Caco-2 (cell line): ENCODE results near the gene HOXA5. TPM values are rescaled to one million over a fixed set of nuclear protein-coding genes. Genes with fewer than 3 reads are reported as not detected.

Source experiments
- BruUV-seq: library from RNA; stranded (reverse); fragments of 400-500 nt; replicated peaks from 2 replicates; lab custom pipeline; 2021; lab: Mats Ljungman, UMichigan
- CTCF ChIA-PET: fragments of 300-600 bp; sonication (Branson Sonifier 250); formaldehyde crosslinking; loops from one replicate; lab custom pipeline; 2022; ENCODE audit warnings: antibody characterized with exemption; lab: Charles Lee
- POLR2A ChIA-PET: fragments of 300-600 bp; sonication (Branson Sonifier 250); formaldehyde crosslinking; loops from one replicate; lab custom pipeline; 2022; ENCODE audit warnings: antibody characterized with exemption; lab: Charles Lee
- DNase-seq, 2 experiments: peaks; one replicate each; pipeline versions ENCODE4 v3.0.0 to v3.0.0-alpha.2; 2020 to 2022
- H3K27me3 ChIP-seq: replicated peaks from 2 replicates; pipeline ENCODE4 v1.6.0; 2011; ENCODE audit warnings: low read length; ENCODE audit not compliant: control insufficient read depth, insufficient read depth
- H3K36me3 ChIP-seq: 2 replicates; pipeline ENCODE4 v1.5.1; 2011; ENCODE audit warnings: low read length; ENCODE audit not compliant: control insufficient read depth, insufficient read depth
- H3K4me1 ChIP-seq: fragments of 250-450 bp; sonication (Bioruptor Pico); 2 replicates; pipeline ENCODE4 v1.5.1; 2020; ENCODE audit warnings: mild to moderate bottlenecking
- H3K4me3 ChIP-seq: 2 replicates; pipeline ENCODE4 v1.5.1; 2011; ENCODE audit warnings: low read depth, mild to moderate bottlenecking, control low read depth, low read length
- H3K9me3 ChIP-seq: fragments of 250-450 bp; sonication (Bioruptor Pico); 2 replicates; pipeline ENCODE4 v1.5.1; 2020; ENCODE audit warnings: mild to moderate bottlenecking, moderate library complexity
- H3K27ac Mint-ChIP-seq: one replicate; pipeline ENCODE4 v1.8.0; 2022; ENCODE audit warnings: mixed read lengths; ENCODE audit not compliant: unreplicated experiment
- H3K27me3 Mint-ChIP-seq: one replicate; pipeline ENCODE4 v1.8.0; 2022; ENCODE audit warnings: mixed read lengths; ENCODE audit not compliant: insufficient read depth, unreplicated experiment
- H3K36me3 Mint-ChIP-seq: one replicate; pipeline ENCODE4 v1.8.0; 2022; ENCODE audit warnings: mild to moderate bottlenecking, mixed read lengths; ENCODE audit not compliant: insufficient read depth, unreplicated experiment
- H3K4me1 Mint-ChIP-seq: one replicate; pipeline ENCODE4 v1.8.0; 2022; ENCODE audit warnings: low read depth, mixed read lengths; ENCODE audit not compliant: unreplicated experiment
- H3K4me3 Mint-ChIP-seq: one replicate; pipeline ENCODE4 v1.8.0; 2022; ENCODE audit warnings: mild to moderate bottlenecking, moderate library complexity, mixed read lengths; ENCODE audit not compliant: unreplicated experiment
- H3K9me3 Mint-ChIP-seq: one replicate; pipeline ENCODE4 v1.8.0; 2022; ENCODE audit warnings: mixed read lengths; ENCODE audit not compliant: unreplicated experiment
- CTCF ChIP-seq, 2 experiments: fragments of 200-600 bp in 1 of 2; IDR thresholded peaks; 1 replicate in 1 of 2; 2 replicates in 1 of 2; pipeline versions ENCODE4 v1.5.1 to v1.8.0; 2011 to 2022; ENCODE audit warnings: antibody characterized with exemption in 1 of 2, control low read depth in 1 of 2, inconsistent platforms in 1 of 2, low read depth in 1 of 2, low read length in 1 of 2, mild to moderate bottlenecking in 1 of 2, moderate library complexity in 1 of 2; ENCODE audit not compliant: insufficient read depth in 1 of 2, severe bottlenecking in 1 of 2, unreplicated experiment in 1 of 2
- intact Hi-C: fragments of 100-400 bp; cut with micrococcal nuclease; formaldehyde crosslinking; loops from one replicate; pipeline ENCODE4 v1.10.0; 2022; ENCODE audit not compliant: unreplicated experiment
- total RNA-seq: library from RNA; stranded (reverse); gene quantifications from 2 replicates; pipeline ENCODE4 v1.2.3, GENCODE V29; 2022

The HOXA5 gene
- total RNA-seq, 1 experiment from 2014 or later, result 4.9 TPM

DNA sequence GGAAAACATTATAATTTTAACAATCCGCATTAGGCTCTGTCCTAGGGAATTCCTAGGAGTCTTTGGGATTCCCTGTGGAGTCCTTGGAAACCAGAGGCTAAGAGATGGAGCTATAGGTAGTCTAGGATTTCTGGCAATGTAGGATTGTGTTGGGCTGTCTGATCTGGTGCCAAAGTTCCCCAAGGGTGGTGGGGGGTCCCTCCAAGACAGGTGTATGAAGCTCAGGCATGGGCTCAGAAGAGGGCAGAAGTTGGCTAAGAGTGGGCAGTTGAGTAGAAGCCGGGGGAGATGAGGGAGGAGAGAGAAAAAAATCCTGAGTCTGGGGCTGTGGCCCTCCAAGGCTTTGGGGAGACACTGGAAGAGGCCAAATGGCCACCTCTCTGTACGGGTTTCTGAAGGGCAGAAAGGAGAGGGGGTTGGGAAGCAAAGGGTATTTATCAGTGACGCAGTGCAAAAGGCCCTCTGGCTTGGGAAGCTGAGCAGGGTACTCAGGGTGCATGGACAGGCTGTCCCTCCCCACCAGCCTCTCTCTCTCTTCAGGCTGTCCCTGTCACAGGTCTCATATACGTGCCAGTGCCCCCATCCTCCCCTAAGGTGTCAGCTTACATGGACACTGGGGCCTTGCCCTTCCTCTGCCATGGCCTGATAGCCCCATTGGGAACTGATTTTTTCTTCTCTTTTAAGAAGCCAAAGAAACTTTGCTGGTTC, 3.2 kb upstream of the HOXA5 start:
- peak overlapping the region; percentile 46; the same call in 1 of the 2 replicates for H3K4me3 ChIP-seq
- no peaks in the 10 kb centered on the region for H3K9me3 Mint-ChIP-seq
- peaks cover 16% of the 10 kb centered on the region for H3K36me3 Mint-ChIP-seq
- ChIA-PET CTCF (interaction anchor here (0.5 to 1.1 kb wide), 2 partner anchors 14 to 37 kb away, joined by 4 to 9 read pairs; no protein-coding TSS in a partner anchor), POLR2A (no interaction called here)
- TF ChIP-seq CTCF (IDR thresholded peaks at IDR 0.05; ENCODE audit: insufficient read depth in 1 of 2, low read depth in 1 of 2, low read length in 1 of 2, severe bottlenecking in 1 of 2, unreplicated experiment in 1 of 2), result no peak
- no peaks in the 10 kb centered on the region for H3K9me3 ChIP-seq
- intact Hi-C loops, result no loop called here
- peak overlapping the region; percentile 73 for H3K4me3 Mint-ChIP-seq
- no peaks in the 10 kb centered on the region for H3K4me1 Mint-ChIP-seq
- BruUV-seq, result no TSS peak
- H3K4me1 ChIP-seq, result peaks cover 26% of the 10 kb centered on the region
- H3K27me3 Mint-ChIP-seq, result no peaks in the 10 kb centered on the region
- no peaks in the 10 kb centered on the region for H3K27me3 ChIP-seq
- H3K27ac Mint-ChIP-seq, result peak overlapping the region; percentile 1
- no peaks in the 10 kb centered on the region; the same call in 1 of the 2 replicates for H3K36me3 ChIP-seq
- peak in 1 of 2 experiments; percentile 33 for DNase-seq

- Mint-ChIP-seq H3K4me1 (no peaks in the 10 kb centered on the region), H3K36me3 (peaks cover 11% of the 10 kb centered on the region), H3K27me3 (no peaks in the 10 kb centered on the region), H3K27ac (no peak overlapping the region), H3K9me3 (no peaks in the 10 kb centered on the region), H3K4me3 (peak overlapping the region; percentile 27)
- TF ChIP-seq CTCF (IDR thresholded peaks at IDR 0.05; ENCODE audit: insufficient read depth in 1 of 2, low read depth in 1 of 2, low read length in 1 of 2, severe bottlenecking in 1 of 2, unreplicated experiment in 1 of 2), result no peak
- POLR2A ChIA-PET, result no interaction called here
- CTCF ChIA-PET, result interaction anchor here (0.7 to 1.1 kb wide), 2 partner anchors 15 to 698 kb away, joined by 4 to 5 read pairs; no protein-coding TSS in a partner anchor
- intact Hi-C loops, result no loop called here
- no peaks in the 10 kb centered on the region; the same call in 1 of the 2 replicates for H3K36me3 ChIP-seq
- no peaks in the 10 kb centered on the region for H3K9me3 ChIP-seq
- DNase-seq, result no peak
- H3K27me3 ChIP-seq, result no peaks in the 10 kb centered on the region
- peaks cover 24% of the 10 kb centered on the region for H3K4me1 ChIP-seq
- H3K4me3 ChIP-seq, result no peak overlapping the region
- no TSS peak for BruUV-seq
Measured at GRCh38 chr7:27145914-27146412, 2.5 kb upstream of the HOXA5 start.

DNA sequence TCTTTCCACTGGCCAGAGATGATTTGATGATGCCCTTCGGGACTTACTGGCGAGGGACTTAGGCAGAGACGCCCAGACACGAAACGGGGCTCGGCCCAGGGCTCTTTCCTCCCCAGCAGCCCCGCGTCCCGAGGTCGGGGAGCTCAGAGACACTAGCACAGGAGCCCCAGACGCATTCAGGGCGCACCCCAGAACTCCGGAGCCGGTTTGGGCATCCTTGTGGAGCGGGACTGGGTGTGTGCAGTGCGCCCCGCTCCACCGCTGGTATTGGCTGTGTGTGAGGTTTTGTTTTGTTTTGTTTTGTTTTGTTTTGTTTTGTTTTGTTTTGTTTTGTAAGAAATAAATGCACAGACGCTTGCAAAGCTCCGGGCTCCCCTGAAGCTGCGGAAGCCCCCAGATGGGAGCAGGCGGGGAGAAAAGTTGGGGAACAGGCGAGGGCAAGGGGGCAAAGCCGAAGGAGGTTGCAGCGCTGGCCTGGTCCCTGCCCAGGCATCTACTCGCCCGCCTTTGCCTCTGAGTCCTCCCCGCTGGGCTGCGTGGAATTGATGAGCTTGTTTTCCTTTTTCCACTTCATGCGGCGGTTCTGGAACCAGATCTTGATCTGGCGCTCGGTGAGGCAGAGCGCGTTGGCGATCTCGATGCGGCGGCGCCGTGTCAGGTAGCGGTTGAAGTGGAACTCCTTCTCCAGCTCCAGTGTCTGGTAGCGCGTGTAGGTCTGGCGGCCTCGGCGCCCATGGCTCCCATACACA, 1.9 kb upstream of the HOXA5 start:
- BruUV-seq, result no TSS peak
- ChIA-PET CTCF (interaction anchor here (0.7 to 1.1 kb wide), 2 partner anchors 16 to 697 kb away, joined by 4 to 5 read pairs; no protein-coding TSS in a partner anchor), POLR2A (no interaction called here)
- Mint-ChIP-seq H3K4me1 (no peaks in the 10 kb centered on the region), H3K27ac (no peak overlapping the region), H3K27me3 (no peaks in the 10 kb centered on the region), H3K9me3 (no peaks in the 10 kb centered on the region), H3K36me3 (peaks cover 11% of the 10 kb centered on the region), H3K4me3 (no peak overlapping the region)
- peak in 1 of 2 experiments; percentile 19 for DNase-seq
- Histone ChIP-seq H3K9me3 (no peaks in the 10 kb centered on the region), H3K4me1 (peaks cover 24% of the 10 kb centered on the region), H3K4me3 (no peak overlapping the region), H3K27me3 (no peaks in the 10 kb centered on the region), H3K36me3 (no peaks in the 10 kb centered on the region; the same call in 1 of the 2 replicates)
- TF ChIP-seq CTCF (IDR thresholded peaks at IDR 0.05; ENCODE audit: insufficient read depth in 1 of 2, low read depth in 1 of 2, low read length in 1 of 2, severe bottlenecking in 1 of 2, unreplicated experiment in 1 of 2), result no peak
- intact Hi-C loops, result no loop called here
